Panc1 (cell line): ENCODE measurements around the gene FIBCD1.

Experiments used
- CTCF ChIP-seq: fragments of 450-650 bp; IDR thresholded peaks from 2 replicates; pipeline ENCODE4 v1.5.1; 2017; ENCODE audit warnings: mild to moderate bottlenecking
- TCF7L2 ChIP-seq: IDR thresholded peaks from 2 replicates; pipeline ENCODE4 v1.6.1; 2011; ENCODE audit warnings: mild to moderate bottlenecking, low read depth, low read length, inconsistent platforms

GRCh38 chr9:130932255-130933079, 6.6 kb downstream of the FIBCD1 start:
- TF ChIP-seq CTCF: no peak
- no peak for TF ChIP-seq TCF7L2
